OCI-LY1 (cell line): ENCODE data around the gene SLC12A6.

ENCODE experiments used
- H2AFZ ChIP-seq: fragments of 200-600 bp; sonication (generic), shearing (Covaris generic); 2 replicates; pipeline ENCODE4 v1.6.0; 2014; ENCODE audit warnings: antibody characterized with exemption, mild to moderate bottlenecking, low read length
- H3F3A ChIP-seq: fragments of 200-600 bp; sonication (generic), shearing (Covaris generic); 2 replicates; pipeline ENCODE4 v1.6.0; 2014; ENCODE audit warnings: mild to moderate bottlenecking, antibody characterized with exemption, low read length, moderate library complexity; ENCODE audit not compliant: insufficient read depth
- H3K27ac ChIP-seq: fragments of 200-600 bp; sonication (generic); 2 replicates; pipeline ENCODE4 v1.5.1; 2014; ENCODE audit warnings: low read length, mixed run types, mild to moderate bottlenecking, low read depth; ENCODE audit not compliant: poor library complexity, severe bottlenecking
- H3K27me3 ChIP-seq: fragments of 200-600 bp; sonication (generic); 2 replicates; pipeline ENCODE4 v1.6.0; 2014; ENCODE audit warnings: antibody characterized with exemption, mild to moderate bottlenecking, low read length, moderate library complexity; ENCODE audit not compliant: insufficient read depth
- H3K36me3 ChIP-seq: fragments of 200-600 bp; sonication (generic); 2 replicates; pipeline ENCODE4 v1.6.1; 2014; ENCODE audit warnings: mild to moderate bottlenecking, antibody characterized with exemption, low read length, moderate library complexity, mixed read lengths; ENCODE audit not compliant: insufficient read depth
- H3K4me1 ChIP-seq: fragments of 200-600 bp; sonication (generic); 2 replicates; pipeline ENCODE4 v1.5.1; 2014; ENCODE audit warnings: mild to moderate bottlenecking, low read length, moderate library complexity; ENCODE audit not compliant: insufficient read depth, severe bottlenecking
- H3K4me2 ChIP-seq: fragments of 200-600 bp; sonication (generic), shearing (Covaris generic); 2 replicates; pipeline ENCODE4 v1.6.1; 2014; ENCODE audit warnings: low read length
- H3K4me3 ChIP-seq: fragments of 200-600 bp; sonication (generic); 2 replicates; pipeline ENCODE4 v1.5.1; 2014; ENCODE audit warnings: low read length, low read depth, mild to moderate bottlenecking, mixed read lengths; ENCODE audit not compliant: poor library complexity, severe bottlenecking
- H3K79me2 ChIP-seq: fragments of 200-600 bp; shearing (Covaris generic); 2 replicates; pipeline ENCODE4 v1.6.1; 2016; ENCODE audit warnings: mixed run types, low read length, mixed read lengths; ENCODE audit not compliant: insufficient read depth
- H3K9ac ChIP-seq: fragments of 200-600 bp; sonication (generic), shearing (Covaris generic); 2 replicates; pipeline ENCODE4 v1.6.1; 2014; ENCODE audit warnings: mild to moderate bottlenecking, low read length, mixed read lengths
- H3K9me2 ChIP-seq: fragments of 200-600 bp; sonication (generic), shearing (Covaris generic); 2 replicates; pipeline ENCODE4 v1.6.1; 2014; ENCODE audit warnings: low read depth, mild to moderate bottlenecking, low read length, mixed read lengths
- H3K9me3 ChIP-seq: fragments of 200-600 bp; shearing (Covaris generic); 2 replicates; pipeline ENCODE4 v1.6.1; 2014; ENCODE audit warnings: low read length, mixed read lengths
- H4K20me1 ChIP-seq: fragments of 200-600 bp; sonication (generic), shearing (Covaris generic); 2 replicates; pipeline ENCODE4 v1.6.0; 2016; ENCODE audit warnings: mild to moderate bottlenecking, low read length; ENCODE audit not compliant: insufficient read depth
- CTCF ChIP-seq: fragments of 200-600 bp; sonication (generic), shearing (Covaris generic); IDR thresholded peaks from 2 replicates; pipeline ENCODE4 v1.5.1; 2017; ENCODE audit warnings: mild to moderate bottlenecking, antibody characterized with exemption, low read length, moderate library complexity, mixed read lengths
- EZH2 ChIP-seq: fragments of 200-600 bp; sonication (generic), shearing (Covaris generic); IDR thresholded peaks from 2 replicates; pipeline ENCODE4 v1.8.0; 2017; ENCODE audit warnings: borderline replicate concordance, mixed run types, mild to moderate bottlenecking, antibody characterized with exemption, low read length, moderate library complexity, mixed read lengths

Gene SLC12A6

DNA sequence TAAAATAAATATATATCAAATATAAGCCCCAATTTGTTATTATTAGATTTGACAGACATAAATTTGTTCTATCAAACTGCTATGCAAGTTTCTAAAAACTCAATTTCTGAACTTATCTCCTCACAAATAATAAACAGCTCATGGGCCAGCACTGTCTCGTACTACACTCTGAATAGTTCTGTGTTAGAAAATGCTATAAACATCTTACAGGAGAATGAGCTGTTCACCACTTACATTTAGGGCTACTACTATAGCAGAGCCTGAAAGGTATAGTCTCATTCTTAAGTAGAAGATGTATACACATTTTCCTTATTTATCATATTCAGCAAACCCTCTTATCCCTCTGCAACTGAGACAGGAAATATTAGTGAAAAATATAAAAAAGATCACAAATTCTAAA is 12.6 kb downstream of the SLC12A6 start:
- Histone ChIP-seq H3K27me3 (no peaks in the 10 kb centered on the region), H3K4me3 (no peak overlapping the region), H3K36me3 (no peaks in the 10 kb centered on the region), H3F3A (no peaks in the 10 kb centered on the region), H3K27ac (no peak overlapping the region), H3K79me2 (no peaks in the 10 kb centered on the region), H3K4me2 (no peak overlapping the region), H3K9ac (no peak overlapping the region), H4K20me1 (no peaks in the 10 kb centered on the region), H3K9me2 (no peaks in the 10 kb centered on the region), H3K9me3 (no peaks in the 10 kb centered on the region), H2AFZ (no peak overlapping the region), H3K4me1 (no peaks in the 10 kb centered on the region)
- TF ChIP-seq CTCF (no peak), EZH2 (no peak)

- Histone ChIP-seq H3K27ac (no peak overlapping the region), H3K79me2 (no peaks in the 10 kb centered on the region), H3K9me2 (no peaks in the 10 kb centered on the region), H3K27me3 (no peaks in the 10 kb centered on the region), H3F3A (no peaks in the 10 kb centered on the region), H3K4me2 (no peak overlapping the region), H3K4me1 (no peaks in the 10 kb centered on the region), H3K4me3 (no peak overlapping the region), H3K36me3 (no peaks in the 10 kb centered on the region), H3K9me3 (no peaks in the 10 kb centered on the region), H2AFZ (no peak overlapping the region), H3K9ac (no peak overlapping the region), H4K20me1 (no peaks in the 10 kb centered on the region)
- TF ChIP-seq EZH2 (no peak), CTCF (no peak)
Observed at GRCh38 chr15:34323217-34323616, 14.4 kb downstream of the SLC12A6 start.

GRCh38 chr15:34318277-34319079 is 19.1 kb downstream of the SLC12A6 start:
- H4K20me1 ChIP-seq, result no peaks in the 10 kb centered on the region
- H2AFZ ChIP-seq, result no peak overlapping the region
- H3K4me1 ChIP-seq, result no peaks in the 10 kb centered on the region
- no peaks in the 10 kb centered on the region for H3K9me2 ChIP-seq
- H3K79me2 ChIP-seq, result no peaks in the 10 kb centered on the region
- H3F3A ChIP-seq, result no peaks in the 10 kb centered on the region
- TF ChIP-seq EZH2, result no peak
- no peaks in the 10 kb centered on the region for H3K36me3 ChIP-seq
- H3K4me3 ChIP-seq, result peak overlapping the region; percentile 36
- H3K27ac ChIP-seq, result no peak overlapping the region
- H3K9ac ChIP-seq, result no peak overlapping the region
- H3K9me3 ChIP-seq, result no peaks in the 10 kb centered on the region
- no peaks in the 10 kb centered on the region for H3K27me3 ChIP-seq
- H3K4me2 ChIP-seq, result 0 out of 2 replicates have a peak overlapping the region, but pooled peaks have one; percentile 31
